NCI-H226 (cell line): ENCODE data around the gene TUBG2.
"Not testable (repeated sequence)": the region's sequence is repeated elsewhere in the genome, so short reads cannot be mapped to it uniquely, and the experiment has no call there.

Experiments used
- DNase-seq: peaks from one replicate; pipeline ENCODE4 v3.0.0-alpha.2; 2015

TUBG2 gene

GRCh38 chr17:42655528-42655927 lies 3.6 kb upstream of the TUBG2 start:
- DNase-seq, result no peak

- no peak for DNase-seq
Observed at GRCh38 chr17:42657824-42658588, 1.1 kb upstream of the TUBG2 start.

GRCh38 chr17:42659932-42660274 lies 819 bp downstream of the TUBG2 start:
- not testable (repeated sequence) for DNase-seq

GRCh38 chr17:42660692-42661345 lies 1.7 kb downstream of the TUBG2 start:
- peak; percentile 76 for DNase-seq

GRCh38 chr17:42665581-42666001 lies 6.5 kb downstream of the TUBG2 start:
- no peak for DNase-seq

GRCh38 chr17:42666126-42666525 lies 7.0 kb downstream of the TUBG2 start:
- not testable (repeated sequence) for DNase-seq

GRCh38 chr17:42667088-42667951 lies 8.2 kb downstream of the TUBG2 start:
- peak; percentile 99 for DNase-seq

GRCh38 chr17:42669705-42669976 lies 10.6 kb downstream of the TUBG2 start:
- no peak for DNase-seq

- no peak for DNase-seq
Observed at GRCh38 chr17:42669977-42670788, 11.1 kb downstream of the TUBG2 start.

- no peak for DNase-seq
Observed at GRCh38 chr17:42670789-42671657, 11.9 kb downstream of the TUBG2 start.

GRCh38 chr17:42672038-42672437 lies 13.0 kb downstream of the TUBG2 start:
- no peak for DNase-seq

- DNase-seq, result no peak
Observed at GRCh38 chr17:42673266-42673884, 14.3 kb downstream of the TUBG2 start.

GRCh38 chr17:42673885-42674754 lies 15.0 kb downstream of the TUBG2 start:
- peak; percentile 49 for DNase-seq

GRCh38 chr17:42674755-42675347 lies 15.8 kb downstream of the TUBG2 start:
- DNase-seq, result no peak

- DNase-seq, result no peak
Observed at GRCh38 chr17:42675348-42675964, 16.4 kb downstream of the TUBG2 start.

GRCh38 chr17:42675965-42676423 lies 16.9 kb downstream of the TUBG2 start:
- DNase-seq, result peak; percentile 24

- peak; percentile 16 for DNase-seq
Observed at GRCh38 chr17:42676424-42677011, 17.4 kb downstream of the TUBG2 start, which contains the start of gene PLEKHH3. Gene PLEKHH3, minus strand, starts transcription at chr17:42676994. Its CDS starts 431 bp downstream, at chr17:42676563.

- peak; percentile 96 for DNase-seq
Observed at GRCh38 chr17:42677012-42677857, 18.2 kb downstream of the TUBG2 start.
